ENCODE measurements around the gene KRT86.
A peak's percentile ranks its signal among the peaks of the same experiment; 100 is the strongest.
"Not testable (repeated sequence)": the region's sequence is repeated elsewhere in the genome, so short reads cannot be mapped to it uniquely, and the experiment has no call there.

KRT86 gene

DNA sequence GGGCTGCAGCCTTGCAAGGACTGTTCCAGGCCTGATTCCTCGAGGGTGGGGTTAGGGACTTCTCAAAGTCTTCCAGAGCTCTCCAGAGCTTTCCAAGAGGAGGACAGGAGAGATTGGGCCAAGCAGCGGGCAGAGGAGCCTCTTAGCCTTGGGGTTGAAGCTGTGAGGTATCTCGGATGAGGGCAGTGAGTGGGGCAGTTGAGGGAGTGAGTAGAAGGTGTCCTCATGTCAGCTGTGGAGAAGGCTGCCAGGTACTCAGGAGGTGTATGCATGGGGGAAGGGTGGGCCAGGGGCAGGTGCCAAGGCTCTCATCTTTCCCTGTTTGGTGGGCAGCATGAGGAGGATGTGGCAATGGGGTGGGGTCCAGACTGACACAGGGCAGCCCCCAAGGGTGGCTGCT, 39.0 kb downstream of the KRT86 start:
- DNase-seq (ENCODE audit: low read depth in 2 of 3, low spot score in 2 of 3), result no peak

- no peak for DNase-seq (ENCODE audit: low read depth in 2 of 3, low spot score in 2 of 3)
Observed at GRCh38 chr12:52313926-52314325, 39.5 kb downstream of the KRT86 start.

DNA sequence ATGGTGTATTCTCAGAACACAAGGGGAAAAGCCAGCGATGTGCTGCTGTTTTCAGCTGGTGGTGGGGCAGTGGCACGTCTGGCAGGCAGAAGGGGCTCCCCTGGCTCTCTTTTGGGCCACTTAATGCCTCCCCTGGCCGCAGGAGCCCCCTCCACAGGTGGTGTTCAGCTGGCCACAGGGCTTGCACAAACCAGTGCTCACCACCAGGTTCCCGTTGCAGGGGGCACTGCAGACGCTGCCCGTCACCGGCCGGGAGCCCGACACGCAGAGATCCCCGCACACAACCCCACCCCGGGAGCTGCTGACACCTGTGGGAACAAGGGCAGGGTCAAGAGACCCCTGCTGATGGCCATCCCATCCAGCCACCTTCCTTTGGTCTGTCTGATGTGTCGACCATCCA, 40.1 kb downstream of the KRT86 start:
- DNase-seq (ENCODE audit: low read depth in 2 of 3, low spot score in 2 of 3), result no peak

- DNase-seq (ENCODE audit: low read depth in 2 of 3, low spot score in 2 of 3), result not testable (repeated sequence)
Observed at GRCh38 chr12:52315721-52316120, 41.3 kb downstream of the KRT86 start.

DNA sequence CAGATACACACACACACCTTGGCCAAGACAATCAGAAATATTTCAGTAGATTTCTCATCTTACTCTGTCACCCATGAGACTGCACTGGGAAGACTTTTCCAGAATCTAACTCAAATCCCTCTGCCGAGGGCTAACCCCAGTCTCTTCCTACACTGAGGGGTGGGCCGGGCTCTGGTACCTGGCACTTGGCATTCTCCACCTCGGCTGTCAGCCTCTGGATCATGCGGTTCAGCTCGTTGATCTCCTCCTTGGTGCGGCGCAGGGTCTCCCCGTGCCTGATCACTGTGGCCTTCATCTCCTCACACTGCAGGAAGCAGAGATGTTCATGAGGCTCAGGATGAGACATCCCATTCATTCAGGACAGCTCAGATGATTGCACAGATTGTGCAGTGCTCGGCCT, 41.8 kb downstream of the KRT86 start:
- DNase-seq (ENCODE audit: low read depth in 2 of 3, low spot score in 2 of 3), result no peak

GRCh38 chr12:52316701-52317100, 42.3 kb downstream of the KRT86 start:
- no peak for DNase-seq (ENCODE audit: low read depth in 2 of 3, low spot score in 2 of 3)

GRCh38 chr12:52317468-52318052, 43.1 kb downstream of the KRT86 start:
- no peak for DNase-seq (ENCODE audit: low read depth in 2 of 3, low spot score in 2 of 3)

DNA sequence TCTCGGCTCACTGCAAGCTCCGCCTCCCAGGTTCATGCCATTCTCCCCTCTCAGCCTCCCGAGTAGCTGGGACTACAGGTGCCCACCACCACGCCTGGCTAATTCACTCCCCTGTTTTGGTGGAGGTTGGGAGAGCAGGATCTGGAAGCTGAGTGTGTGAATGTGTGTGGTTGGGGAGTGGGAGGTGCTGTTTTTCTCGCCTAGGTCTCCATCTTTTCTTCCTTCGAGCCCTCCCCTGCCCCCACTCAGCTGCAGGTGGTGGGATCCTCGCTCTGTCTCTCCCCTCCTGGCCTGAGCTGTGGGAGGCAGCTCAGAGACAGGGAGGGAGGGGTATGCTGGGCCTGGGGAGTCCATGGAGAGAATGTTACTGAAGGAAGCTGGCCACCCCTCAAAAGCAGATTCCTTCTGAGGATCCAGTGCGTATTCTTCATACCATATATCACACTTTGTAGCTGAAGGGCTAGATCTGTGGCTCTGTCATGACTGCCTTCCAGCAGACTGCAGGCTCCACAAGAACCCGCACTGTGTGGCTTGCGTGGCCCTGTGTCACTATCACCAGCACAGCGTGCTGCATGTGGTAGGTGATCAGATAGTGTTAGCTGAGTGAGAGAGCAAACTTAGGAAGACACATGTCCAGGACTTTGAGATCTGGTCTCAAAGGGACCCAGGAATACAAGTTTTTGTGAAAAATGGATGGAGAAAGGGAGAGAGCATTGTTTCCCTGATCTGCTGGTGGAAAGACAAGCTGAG, 44.0 kb downstream of the KRT86 start:
- DNase-seq (ENCODE audit: low read depth in 2 of 3, low spot score in 2 of 3), result no peak

GRCh38 chr12:52319097-52319496, 44.7 kb downstream of the KRT86 start:
- no peak for DNase-seq (ENCODE audit: low read depth in 2 of 3, low spot score in 2 of 3)

- no peak for DNase-seq (ENCODE audit: low read depth in 2 of 3, low spot score in 2 of 3)
Observed at GRCh38 chr12:52320784-52321400, 46.4 kb downstream of the KRT86 start, which contains the start of gene KRT83. Gene KRT83 (minus strand): TSS chr12:52321398. CDS start chr12:52321335, 63 bp downstream.

GRCh38 chr12:52321418-52321817, 47.0 kb downstream of the KRT86 start:
- DNase-seq (ENCODE audit: low read depth in 2 of 3, low spot score in 2 of 3), result no peak

DNA sequence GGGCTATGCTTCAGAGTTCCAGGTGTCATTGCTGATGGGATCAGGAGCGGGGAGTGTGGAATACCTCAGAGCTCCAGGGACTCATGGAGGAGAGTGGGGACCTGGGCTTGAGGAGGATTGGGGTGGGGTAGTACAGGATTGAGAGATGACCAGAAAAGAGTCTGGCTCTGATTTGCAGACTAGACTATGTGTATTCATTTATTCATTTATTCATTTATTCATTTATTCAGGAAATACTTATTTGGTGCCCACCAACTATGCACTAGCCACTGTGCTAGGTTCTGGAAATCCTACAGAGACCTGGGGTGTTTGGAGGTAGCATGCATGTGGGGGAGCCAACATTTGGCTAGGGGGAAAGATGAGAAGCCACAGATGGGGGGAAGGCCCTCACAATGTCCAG, 47.6 kb downstream of the KRT86 start:
- DNase-seq (ENCODE audit: low read depth in 2 of 3, low spot score in 2 of 3), result no peak

GRCh38 chr12:52323001-52323400, 48.6 kb downstream of the KRT86 start:
- DNase-seq (ENCODE audit: low read depth in 2 of 3, low spot score in 2 of 3), result no peak

GRCh38 chr12:52323416-52324152, 49.1 kb downstream of the KRT86 start:
- DNase-seq (ENCODE audit: low read depth in 2 of 3, low spot score in 2 of 3), result no peak

GRCh38 chr12:52324153-52324444, 49.7 kb downstream of the KRT86 start:
- DNase-seq (ENCODE audit: low read depth in 2 of 3, low spot score in 2 of 3), result no peak

GRCh38 chr12:52327052-52327829, 52.8 kb downstream of the KRT86 start:
- DNase-seq (ENCODE audit: low read depth in 2 of 3, low spot score in 2 of 3), result peak; percentile 22 to 50 (median 30)

- DNase-seq (ENCODE audit: low read depth in 2 of 3, low spot score in 2 of 3), result no peak
Observed at GRCh38 chr12:52327830-52328500, 53.5 kb downstream of the KRT86 start.

DNA sequence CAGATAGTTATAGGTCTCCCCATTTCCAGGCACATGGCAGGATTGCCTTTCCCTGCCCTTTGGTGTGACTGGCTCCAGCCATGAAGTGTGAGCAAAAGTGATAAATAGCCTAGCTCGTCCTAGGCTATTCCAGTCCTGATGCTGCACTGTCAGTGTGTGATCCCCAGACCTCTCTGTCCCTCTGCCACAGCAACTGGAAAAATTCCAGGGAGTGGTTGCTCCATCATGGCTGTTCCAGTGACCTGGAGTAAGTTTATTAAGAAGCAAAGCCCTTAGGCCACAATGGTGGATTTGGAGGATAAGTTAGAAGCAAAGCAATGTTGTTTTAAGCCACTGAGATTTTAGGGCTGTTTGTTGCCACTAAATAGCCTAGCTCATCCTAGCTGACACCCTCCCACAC, 56.6 kb downstream of the KRT86 start:
- no peak for DNase-seq (ENCODE audit: low read depth in 2 of 3, low spot score in 2 of 3)

DNA sequence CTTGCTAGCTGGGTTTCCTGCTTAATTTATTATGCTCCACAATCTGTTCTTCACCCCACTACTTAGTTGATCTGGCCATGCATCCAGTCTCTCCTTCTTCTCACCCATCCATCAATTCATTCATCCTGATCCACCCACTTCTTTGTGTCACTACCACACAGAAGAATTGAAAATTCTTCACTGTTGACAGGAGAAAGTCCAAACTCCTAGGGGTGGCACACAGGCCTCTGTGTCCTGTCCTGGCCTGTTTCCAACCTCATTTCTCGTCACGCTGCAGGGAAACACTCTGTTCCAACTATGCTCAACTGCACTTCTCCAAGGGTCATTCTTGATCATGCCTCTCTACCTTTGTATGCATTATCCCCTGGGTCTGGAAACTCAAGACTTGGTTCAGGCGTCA, 57.4 kb downstream of the KRT86 start:
- DNase-seq (ENCODE audit: low read depth in 2 of 3, low spot score in 2 of 3), result no peak

- no peak for DNase-seq (ENCODE audit: low read depth in 2 of 3, low spot score in 2 of 3)
Observed at GRCh38 chr12:52332381-52332780, 57.9 kb downstream of the KRT86 start.

- no peak for DNase-seq (ENCODE audit: low read depth in 2 of 3, low spot score in 2 of 3)
Observed at GRCh38 chr12:52333321-52333720, 58.9 kb downstream of the KRT86 start.

All from activated CD8-positive, alpha-beta memory T cell treated with anti-CD3 and anti-CD28 coated beads for 48 hours (primary cell).